Breast epithelium (tissue), 4 donors: ENCODE measurements around the gene CCDC9B. TPM values are rescaled to one million over a fixed set of nuclear protein-coding genes. Genes with fewer than 3 reads are reported as not detected.

Experiments
- DNase-seq, 2 donors: peaks; one replicate each; pipeline ENCODE4 v3.0.0-alpha.2; 2019; ENCODE audit warnings: low spot score in 2 of 2
- H3K27ac ChIP-seq, 2 donors: fragments of 200-600 bp; sonication (generic) in 1 of 2; one replicate each; pipeline ENCODE4 v1.5.1; 2016 to 2019; ENCODE audit warnings: mild to moderate bottlenecking in 1 of 2
- H3K27me3 ChIP-seq, 2 donors: fragments of 200-600 bp; sonication (generic) in 1 of 2; one replicate each; pipeline versions ENCODE4 v1.5.1 to v1.6.0; 2017 to 2019; ENCODE audit warnings: control low read depth in 1 of 2, mild to moderate bottlenecking in 1 of 2
- H3K36me3 ChIP-seq: fragments of 200-600 bp; one replicate; pipeline ENCODE4 v1.5.1; 2019
- H3K4me1 ChIP-seq, 2 donors: fragments of 200-600 bp; sonication (generic); one replicate each; pipeline ENCODE4 v1.5.1; 2016 to 2019; ENCODE audit warnings: control low read depth in 1 of 2
- H3K4me3 ChIP-seq, 3 donors: fragments of 200-600 bp; sonication (generic); 1 replicate in 2 of 3; 2 replicates in 1 of 3; pipeline ENCODE4 v1.5.1; 2016 to 2019; ENCODE audit warnings: mild to moderate bottlenecking in 3 of 3, moderate library complexity in 2 of 3
- H3K9me3 ChIP-seq, 2 donors: fragments of 200-600 bp; sonication (generic) in 1 of 2; one replicate each; pipeline ENCODE4 v1.5.1; 2016 to 2019; ENCODE audit warnings: control low read depth in 1 of 2
- CTCF ChIP-seq, 3 donors: fragments of 450-650 bp; IDR thresholded peaks; one replicate each; pipeline ENCODE4 v1.5.1; 2016 to 2017; ENCODE audit warnings: antibody characterized with exemption in 3 of 3, mild to moderate bottlenecking in 3 of 3, moderate library complexity in 3 of 3
- POLR2A ChIP-seq: fragments of 450-650 bp; IDR thresholded peaks from one replicate; pipeline ENCODE4 v1.6.1; 2016; ENCODE audit warnings: antibody characterized with exemption, mild to moderate bottlenecking, moderate library complexity
- POLR2AphosphoS5 ChIP-seq, 3 donors: sonication (generic); formaldehyde crosslinking; IDR thresholded peaks; one replicate each; pipeline ENCODE4 v1.6.1; 2017; ENCODE audit warnings: antibody characterized with exemption in 3 of 3
- intact Hi-C: fragments of 100-400 bp; cut with DNase I; formaldehyde crosslinking; loops from one replicate; pipeline ENCODE4 v1.15.1; 2023; ENCODE audit warnings: low total_unique reads
- total RNA-seq, 3 donors: library from RNA; depleted of rRNA; stranded (reverse); fragments of >200 nt; gene quantifications; one replicate each; pipeline ENCODE4 v1.1.0, GENCODE V29; 2016

Gene CCDC9B
- total RNA-seq, 3 donors from 2014 or later = 4.0 to 14.1 (median 9.4) TPM

- Histone ChIP-seq H3K9me3 (no peaks in the 10 kb centered on the region), H3K36me3 (no peaks in the 10 kb centered on the region), H3K4me3 (peak overlapping the region; percentile 29 to 60 (median 35)), H3K4me1 (peaks cover 0 to 7% of the 10 kb centered on the region in 2 donors), H3K27ac (peak overlapping the region in 1 of 2 donors; percentile 29), H3K27me3 (no peaks in the 10 kb centered on the region)
- peak; percentile 46 to 95 (median 47) for TF ChIP-seq CTCF (IDR thresholded peaks at IDR 0.05)
- no peak for TF ChIP-seq POLR2A
- peak in 1 of 3 donors; percentile 14 for TF ChIP-seq POLR2AphosphoS5 (IDR thresholded peaks at IDR 0.05)
- DNase-seq = peak; percentile 69 to 83
- intact Hi-C loops = loop anchor here (10.0 kb wide), 1 partner anchor 57 kb away; no protein-coding TSS in a partner anchor
These were observed 27.2 kb upstream of the CCDC9B start for GRCh38 chr15:40367686-40368611.

GRCh38 chr15:40367371-40367685 is 26.6 kb upstream of the CCDC9B start:
- Histone ChIP-seq H3K27ac (peak overlapping the region in 1 of 2 donors; percentile 2), H3K27me3 (no peaks in the 10 kb centered on the region), H3K4me1 (peaks cover 0 to 7% of the 10 kb centered on the region in 2 donors), H3K9me3 (no peaks in the 10 kb centered on the region), H3K36me3 (no peaks in the 10 kb centered on the region), H3K4me3 (peak overlapping the region in 2 of 3 donors; percentile 35 to 60)
- DNase-seq = no peak
- TF ChIP-seq POLR2A (no peak), CTCF (IDR thresholded peaks at IDR 0.05) (no peak), POLR2AphosphoS5 (IDR thresholded peaks at IDR 0.05) (no peak)
- intact Hi-C loops = loop anchor here (10.0 kb wide), 1 partner anchor 57 kb away; no protein-coding TSS in a partner anchor

GRCh38 chr15:40366457-40367370 is 26.0 kb upstream of the CCDC9B start:
- Histone ChIP-seq H3K9me3 (no peaks in the 10 kb centered on the region), H3K4me3 (no peak overlapping the region), H3K36me3 (no peaks in the 10 kb centered on the region), H3K4me1 (peaks cover 0 to 7% of the 10 kb centered on the region in 2 donors), H3K27me3 (no peaks in the 10 kb centered on the region), H3K27ac (peak overlapping the region in 1 of 2 donors; percentile 2)
- DNase-seq = peak; percentile 66 to 73
- TF ChIP-seq CTCF (IDR thresholded peaks at IDR 0.05) (no peak), POLR2A (no peak), POLR2AphosphoS5 (IDR thresholded peaks at IDR 0.05) (no peak)
- intact Hi-C loops = loop anchor here (10.0 kb wide), 1 partner anchor 58 kb away; no protein-coding TSS in a partner anchor

- intact Hi-C loops = loop anchor here (10.0 kb wide), 1 partner anchor 59 kb away; no protein-coding TSS in a partner anchor
- TF ChIP-seq POLR2A (no peak), CTCF (IDR thresholded peaks at IDR 0.05) (no peak), POLR2AphosphoS5 (IDR thresholded peaks at IDR 0.05) (no peak)
- Histone ChIP-seq H3K36me3 (no peaks in the 10 kb centered on the region), H3K4me3 (no peak overlapping the region), H3K4me1 (peaks cover 0 to 7% of the 10 kb centered on the region in 2 donors), H3K9me3 (no peaks in the 10 kb centered on the region), H3K27ac (no peak overlapping the region), H3K27me3 (no peaks in the 10 kb centered on the region)
- no peak for DNase-seq
These were observed 25.1 kb upstream of the CCDC9B start for GRCh38 chr15:40365624-40366456.
